Suprapubic skin (tissue), 4 donors: ENCODE data around the gene PAQR8. TPM values are rescaled to one million over a fixed set of nuclear protein-coding genes. Genes with fewer than 3 reads are reported as not detected.
"Not testable (repeated sequence)": the region's sequence is repeated elsewhere in the genome, so short reads cannot be mapped to it uniquely, and the experiment has no call there.

Source experiments
- DNase-seq, 2 donors: peaks; one replicate each; pipeline ENCODE4 v3.0.0-alpha.2; 2019; ENCODE audit warnings: low spot score in 2 of 2
- H3K27ac ChIP-seq: fragments of 200-600 bp; sonication (generic); one replicate; pipeline ENCODE4 v1.5.1; 2019
- H3K27me3 ChIP-seq: fragments of 200-600 bp; sonication (generic); one replicate; pipeline ENCODE4 v1.5.1; 2019
- H3K36me3 ChIP-seq: fragments of 200-600 bp; sonication (generic); one replicate; pipeline ENCODE4 v1.5.1; 2019
- H3K4me1 ChIP-seq: fragments of 200-600 bp; sonication (generic); one replicate; pipeline ENCODE4 v1.5.1; 2019
- H3K4me3 ChIP-seq: fragments of 200-600 bp; sonication (generic); one replicate; pipeline ENCODE4 v1.5.1; 2019; ENCODE audit warnings: mild to moderate bottlenecking
- H3K9me3 ChIP-seq: fragments of 200-600 bp; sonication (generic); one replicate; pipeline ENCODE4 v1.5.1; 2019
- CTCF ChIP-seq, 2 donors: fragments of 200-600 bp in 1 of 2; fragments of 450-650 bp in 1 of 2; sonication (generic) in 1 of 2; IDR thresholded peaks; one replicate each; pipeline ENCODE4 v1.5.1; 2016 to 2019; ENCODE audit warnings: antibody characterized with exemption in 2 of 2, mild to moderate bottlenecking in 1 of 2, moderate library complexity in 1 of 2
- EP300 ChIP-seq: sonication (generic); formaldehyde crosslinking; IDR thresholded peaks from one replicate; pipeline ENCODE4 v1.6.1; 2017; ENCODE audit warnings: antibody characterized with exemption
- POLR2A ChIP-seq, 2 donors: fragments of 450-650 bp; IDR thresholded peaks; one replicate each; pipeline ENCODE4 v1.6.1; 2017; ENCODE audit warnings: antibody characterized with exemption in 2 of 2, mild to moderate bottlenecking in 2 of 2, moderate library complexity in 2 of 2
- POLR2AphosphoS5 ChIP-seq, 3 donors: sonication (generic); formaldehyde crosslinking; IDR thresholded peaks; one replicate each; pipeline ENCODE4 v1.6.1; 2017; ENCODE audit warnings: antibody characterized with exemption in 3 of 3
- WGBS: methylation state at CpG from one replicate; pipeline ENCODE4 v1.1.5; 2018; 5-methylcytosine and 5-hydroxymethylcytosine counted together
- total RNA-seq, 4 donors: library from RNA; depleted of rRNA; stranded (reverse); fragments of >200 nt; gene quantifications; one replicate each; pipeline ENCODE4 v1.1.0, GENCODE V29; 2016

Gene PAQR8
- total RNA-seq, 4 donors from 2014 or later = 2.2 to 6.5 (median 2.8) TPM

DNA sequence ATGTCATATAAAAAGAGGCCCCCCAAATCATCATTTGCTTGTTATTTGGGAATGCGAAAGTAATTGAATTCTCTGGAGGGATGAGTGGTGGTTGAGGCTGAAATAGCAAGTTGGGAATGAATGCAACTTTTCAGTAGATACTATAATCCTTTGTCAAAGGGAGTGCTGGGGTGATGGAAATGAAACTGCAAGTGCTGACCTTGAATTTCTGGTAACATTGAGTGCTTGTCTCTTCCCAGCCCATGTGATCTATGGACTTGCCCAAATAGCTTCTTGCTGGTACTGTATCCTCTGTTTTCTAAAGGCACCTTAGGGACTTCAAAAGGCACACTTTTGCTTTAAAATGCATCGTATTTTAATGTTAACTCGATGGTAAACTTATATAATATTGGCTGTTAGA is 14.8 kb downstream of the PAQR8 start:
- H3K4me1 ChIP-seq = no peaks in the 10 kb centered on the region
- no peaks in the 10 kb centered on the region for H3K27me3 ChIP-seq
- H3K27ac ChIP-seq = no peak overlapping the region
- 88% methylated on average over 3 of the region's 3 CpGs for WGBS
- no peaks in the 10 kb centered on the region for H3K36me3 ChIP-seq
- no peaks in the 10 kb centered on the region for H3K9me3 ChIP-seq
- DNase-seq = no peak
- TF ChIP-seq CTCF (IDR thresholded peaks at IDR 0.05) (no peak), POLR2A (IDR thresholded peaks at IDR 0.05) (no peak), EP300 (no peak), POLR2AphosphoS5 (IDR thresholded peaks at IDR 0.05) (no peak)
- H3K4me3 ChIP-seq = no peak overlapping the region

GRCh38 chr6:52377538-52378221 is 15.7 kb downstream of the PAQR8 start:
- Histone ChIP-seq H3K36me3 (no peaks in the 10 kb centered on the region), H3K27me3 (no peaks in the 10 kb centered on the region), H3K9me3 (no peaks in the 10 kb centered on the region), H3K4me3 (no peak overlapping the region), H3K4me1 (no peaks in the 10 kb centered on the region), H3K27ac (no peak overlapping the region)
- WGBS = 58% methylated on average over 3 of the region's 3 CpGs
- DNase-seq = no peak
- no peak for TF ChIP-seq POLR2A (IDR thresholded peaks at IDR 0.05)

DNA sequence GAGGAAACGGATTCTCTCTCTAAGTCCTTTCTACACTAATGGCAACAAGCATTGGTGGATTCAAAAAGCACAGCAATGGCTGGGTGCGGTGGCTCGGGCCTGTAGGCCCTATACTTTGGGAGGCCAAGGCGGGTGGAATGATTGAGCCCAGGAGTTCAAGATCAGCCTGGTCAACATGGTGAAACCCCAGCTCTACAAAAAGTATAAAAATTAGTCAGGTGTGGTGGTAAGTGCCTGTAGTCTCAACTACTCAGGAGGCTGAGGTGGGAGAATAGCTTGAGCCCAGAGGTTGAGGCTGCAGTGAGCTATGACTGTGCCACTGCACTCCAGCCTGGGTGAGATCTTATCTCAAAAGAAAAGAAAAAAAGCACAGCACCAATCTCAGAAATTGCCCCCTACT is 19.3 kb downstream of the PAQR8 start:
- H3K27me3 ChIP-seq = no peaks in the 10 kb centered on the region
- 94% methylated on average over 4 of the region's 4 CpGs for WGBS
- no peak for TF ChIP-seq POLR2A (IDR thresholded peaks at IDR 0.05)
- TF ChIP-seq CTCF (IDR thresholded peaks at IDR 0.05) = no peak
- no peak for TF ChIP-seq POLR2AphosphoS5 (IDR thresholded peaks at IDR 0.05)
- TF ChIP-seq EP300 = no peak
- H3K36me3 ChIP-seq = no peaks in the 10 kb centered on the region
- H3K27ac ChIP-seq = no peak overlapping the region
- no peak overlapping the region for H3K4me3 ChIP-seq
- H3K9me3 ChIP-seq = no peaks in the 10 kb centered on the region
- H3K4me1 ChIP-seq = no peaks in the 10 kb centered on the region
- DNase-seq = no peak

DNA sequence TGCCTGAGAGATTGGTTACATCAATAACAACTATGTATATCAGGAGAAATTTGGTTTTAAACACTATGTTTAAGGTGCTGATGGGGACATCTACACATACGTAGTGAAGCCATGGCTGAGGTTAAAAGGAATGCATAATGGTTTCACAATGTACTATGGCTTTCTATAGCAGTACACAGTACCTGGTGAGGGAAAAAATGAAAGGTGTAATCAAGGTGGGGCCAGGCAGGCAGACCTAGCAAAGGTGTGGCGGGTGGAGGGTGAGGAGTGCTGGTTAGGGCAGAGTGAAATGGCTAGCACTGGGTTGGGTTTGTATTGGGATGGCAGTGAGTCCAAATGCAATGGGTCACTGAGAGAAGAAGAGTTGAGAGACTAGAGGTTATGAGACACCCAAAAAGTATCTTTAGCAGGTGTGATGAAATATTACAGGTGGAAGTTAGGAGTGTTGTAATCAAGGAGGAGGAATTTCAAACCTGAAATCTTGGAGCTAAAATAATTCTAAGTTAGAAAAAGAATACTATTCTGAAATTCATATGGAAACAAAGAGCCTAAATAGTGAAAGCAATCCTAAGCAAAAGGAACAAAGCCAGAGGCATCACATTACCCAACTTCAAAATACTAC is 22.3 kb downstream of the PAQR8 start:
- DNase-seq = no peak
- Histone ChIP-seq H3K27ac (no peak overlapping the region), H3K9me3 (no peaks in the 10 kb centered on the region), H3K4me1 (peaks cover 2% of the 10 kb centered on the region), H3K27me3 (no peaks in the 10 kb centered on the region), H3K36me3 (no peaks in the 10 kb centered on the region), H3K4me3 (no peak overlapping the region)
- TF ChIP-seq POLR2A (IDR thresholded peaks at IDR 0.05) = no peak
- TF ChIP-seq EP300 = no peak
- TF ChIP-seq POLR2AphosphoS5 (IDR thresholded peaks at IDR 0.05) = no peak
- TF ChIP-seq CTCF (IDR thresholded peaks at IDR 0.05) = no peak
- 84% methylated on average over 2 of the region's 2 CpGs for WGBS

- WGBS = 92% methylated on average over 4 of the region's 4 CpGs
- no peaks in the 10 kb centered on the region for H3K27me3 ChIP-seq
- H3K27ac ChIP-seq = no peak overlapping the region
- H3K4me1 ChIP-seq = peaks cover 8% of the 10 kb centered on the region
- TF ChIP-seq POLR2AphosphoS5 (IDR thresholded peaks at IDR 0.05) (no peak), POLR2A (IDR thresholded peaks at IDR 0.05) (no peak), EP300 (no peak), CTCF (IDR thresholded peaks at IDR 0.05) (no peak)
- H3K9me3 ChIP-seq = no peaks in the 10 kb centered on the region
- no peak for DNase-seq
- H3K36me3 ChIP-seq = no peaks in the 10 kb centered on the region
- H3K4me3 ChIP-seq = no peak overlapping the region
These were observed 23.1 kb downstream of the PAQR8 start for GRCh38 chr6:52385074-52385473.

DNA sequence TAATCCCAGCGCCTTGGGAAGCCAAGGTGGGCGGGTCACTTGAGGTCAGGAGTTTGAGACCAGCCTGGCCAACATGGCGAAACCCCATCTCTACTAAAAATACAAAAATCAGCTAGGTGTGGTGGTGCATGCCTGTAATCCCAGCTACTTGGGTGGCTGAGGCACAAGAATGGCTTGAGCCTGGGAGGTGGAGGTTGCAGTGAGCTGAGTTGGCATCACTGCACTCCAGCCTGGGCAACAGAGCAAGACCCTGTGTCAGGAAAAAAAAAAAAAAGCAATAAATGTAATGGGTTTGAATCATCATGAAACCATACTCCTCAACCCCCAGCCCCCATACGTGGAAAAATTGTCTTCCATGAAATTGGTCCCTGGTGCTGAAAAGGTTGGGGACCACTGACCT is 26.2 kb downstream of the PAQR8 start:
- not testable (repeated sequence) for H3K4me3 ChIP-seq, DNase-seq, H3K27me3 ChIP-seq, H3K9me3 ChIP-seq, H3K27ac ChIP-seq, H3K36me3 ChIP-seq
- WGBS = 70% methylated on average over 4 of the region's 4 CpGs
- peaks cover 18% of the 10 kb centered on the region for H3K4me1 ChIP-seq
